Cardiac fibroblast (primary cell): Measurements from ENCODE around the gene RAD51D.
A peak's percentile ranks its signal among the peaks of the same experiment; 100 is the strongest.

Experiments used
- DNase-seq, 2 donors: peaks; one replicate each; pipeline versions ENCODE4 v3.0.0 to v3.0.0-alpha.2; 2010; ENCODE audit warnings: low read depth in 2 of 2
- H3K4me3 ChIP-seq, 2 donors: replicated peaks in 1 of 2; 1 replicate in 1 of 2; 2 replicates in 1 of 2; pipeline ENCODE4 v1.5.1; 2011; ENCODE audit warnings: low read depth in 2 of 2, low read length in 2 of 2, mild to moderate bottlenecking in 2 of 2, moderate library complexity in 1 of 2
- CTCF ChIP-seq: IDR thresholded peaks from one replicate; pipeline ENCODE4 v1.5.1; 2011; ENCODE audit warnings: low read depth, mild to moderate bottlenecking, low read length, inconsistent platforms

The RAD51D gene

GRCh38 chr17:35119370-35120165 lies at the start of gene RAD51D:
Gene RAD51D (minus strand): TSS chr17:35119860. CDS start chr17:35119613, 247 bp downstream.
- peak; percentile 65 to 76 for DNase-seq
- peak within 1 kb of the TSS; percentile 79 to 90 for H3K4me3 ChIP-seq
- peak; percentile 53 for TF ChIP-seq CTCF

GRCh38 chr17:35167666-35168065 lies 48.0 kb upstream of the RAD51D start:
- peak in 1 of 2 donors; percentile 59 for DNase-seq
- H3K4me3 ChIP-seq = no peak overlapping the region
- no peak for TF ChIP-seq CTCF

DNA sequence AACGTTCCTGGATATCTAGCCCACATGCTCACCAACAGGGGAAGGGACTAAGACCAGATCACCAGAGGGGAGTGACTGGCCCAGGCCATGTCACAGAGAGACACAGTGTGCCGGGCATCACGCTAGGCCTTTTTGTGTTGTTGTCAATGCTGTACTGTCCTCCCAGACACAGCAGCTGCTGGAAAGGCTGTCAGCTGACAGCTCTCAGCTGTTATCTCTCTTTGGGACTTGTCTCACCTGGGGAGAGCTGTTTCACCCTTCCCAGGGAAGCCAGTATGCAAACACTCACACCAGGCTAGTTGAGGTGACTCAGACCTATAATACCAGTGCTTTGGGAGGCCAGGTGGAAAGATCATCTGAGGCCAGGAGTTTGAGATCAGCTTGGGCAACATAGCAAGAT lies 47.4 kb upstream of the RAD51D start:
- TF ChIP-seq CTCF = no peak
- DNase-seq = no peak
- H3K4me3 ChIP-seq = no peak overlapping the region

- no peak overlapping the region for H3K4me3 ChIP-seq
- no peak for TF ChIP-seq CTCF
- no peak for DNase-seq
Observed at GRCh38 chr17:35166526-35166925, 46.9 kb upstream of the RAD51D start.

GRCh38 chr17:35164716-35165115 lies 45.1 kb upstream of the RAD51D start:
- no peak for TF ChIP-seq CTCF
- no peak overlapping the region for H3K4me3 ChIP-seq
- no peak for DNase-seq

- TF ChIP-seq CTCF = no peak
- no peak for DNase-seq
- H3K4me3 ChIP-seq = no peak overlapping the region
Observed at GRCh38 chr17:35163886-35164285, 44.2 kb upstream of the RAD51D start.
